Measurements from ENCODE around the gene GADD45GIP1. TPM values are rescaled to one million over a fixed set of nuclear protein-coding genes. Genes with fewer than 3 reads are reported as not detected.

The GADD45GIP1 gene
- total RNA-seq, 1 experiment from 2014 or later = 35.9 TPM

DNA sequence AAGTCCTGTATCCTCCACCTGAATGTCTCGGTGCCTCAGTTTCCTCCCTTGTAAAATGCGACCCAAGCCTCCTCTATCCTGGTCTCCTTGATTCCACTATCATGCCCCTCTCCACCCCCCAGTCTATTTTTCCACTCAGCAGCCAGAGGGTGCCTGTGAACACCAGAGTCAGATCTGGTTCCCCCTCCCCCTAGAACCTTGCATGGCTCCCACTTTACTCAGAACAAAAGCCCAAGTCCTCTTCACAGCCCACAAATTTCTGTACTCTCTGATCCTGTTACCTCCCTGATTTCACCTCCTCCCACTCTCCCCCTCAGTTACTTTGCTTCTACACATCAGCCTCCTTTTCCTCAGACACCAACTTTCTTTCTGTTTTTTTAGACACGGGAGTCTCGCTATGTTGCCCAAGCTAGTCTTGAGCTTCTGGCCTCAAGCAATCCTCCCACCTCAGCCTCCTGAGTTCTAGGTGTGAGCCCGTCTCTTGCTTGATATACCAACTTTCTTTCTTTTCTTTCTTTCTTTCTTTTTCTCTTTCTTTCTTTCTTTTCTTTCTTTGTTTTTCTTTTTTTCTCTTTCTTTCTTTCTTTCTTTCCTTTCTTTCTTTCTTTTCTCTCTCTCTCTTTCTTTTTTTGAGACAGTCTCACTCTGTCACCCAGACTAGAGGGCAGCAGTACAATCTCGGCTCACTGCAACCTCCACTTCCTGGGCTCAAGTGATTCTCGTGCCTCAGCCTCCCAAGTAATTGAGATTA lies 13.2 kb upstream of the GADD45GIP1 start (continued):
- TF ChIP-seq FOSL1 (IDR thresholded peaks at IDR 0.05; ENCODE audit: low read depth) (no peak), EZH2phosphoT487 (IDR thresholded peaks at IDR 0.05; ENCODE audit: borderline replicate concordance) (no peak), POLR2A (IDR thresholded peaks at IDR 0.05; ENCODE audit: borderline replicate concordance, extremely low read depth, insufficient read depth, insufficient read length) (no peak), ELF1 (IDR thresholded peaks at IDR 0.05; ENCODE audit: borderline replicate concordance, low read depth) (no peak), SRF (IDR thresholded peaks at IDR 0.05; ENCODE audit: low read depth) (no peak)

DNA sequence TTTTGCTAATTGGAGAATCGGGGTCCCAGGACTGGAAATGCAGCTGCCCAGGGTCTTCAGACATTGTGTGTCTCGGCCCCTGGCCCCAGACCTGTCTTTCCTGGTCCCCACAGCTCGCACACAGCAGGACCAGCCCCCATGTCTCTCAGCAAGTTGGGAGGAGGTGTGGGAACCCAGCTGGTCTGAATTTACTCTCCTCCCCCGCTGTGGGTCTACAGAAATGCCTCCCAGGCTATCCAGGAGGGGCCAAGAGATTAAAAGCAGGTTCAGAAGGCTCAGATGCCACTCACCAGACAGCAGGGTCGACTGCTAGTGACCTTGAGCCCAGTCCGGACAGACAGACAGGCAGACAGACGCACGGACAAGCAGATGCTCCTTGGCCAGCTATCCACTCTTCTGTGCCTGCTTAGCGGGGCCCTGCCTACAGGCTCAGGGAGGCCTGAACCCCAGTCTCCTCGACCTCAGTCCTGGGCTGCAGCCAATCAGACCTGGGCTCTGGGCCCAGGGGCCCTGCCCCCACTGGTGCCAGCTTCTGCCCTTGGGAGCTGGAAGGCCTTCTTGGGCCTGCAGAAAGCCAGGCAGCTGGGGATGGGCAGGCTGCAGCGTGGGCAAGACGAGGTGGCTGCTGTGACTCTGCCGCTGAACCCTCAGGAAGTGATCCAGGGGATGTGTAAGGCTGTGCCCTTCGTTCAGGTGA lies 12.4 kb upstream of the GADD45GIP1 start, which contains the start of gene DAND5:
DAND5 (plus strand) TSS at position 285 of the 697 bp plus-strand sequence; CDS start at position 370, 85 bp downstream.
- no peaks in the 10 kb centered on the region for H3K9me3 ChIP-seq (ENCODE audit: control insufficient read depth in 1 of 2, insufficient read depth in 1 of 2, low read depth in 1 of 2, low read length in 2 of 2)
- H3K79me2 ChIP-seq (ENCODE audit: insufficient read depth, low read length) = no peaks in the 10 kb centered on the region
- BruUV-seq (replicated peaks) = no TSS peak
- CTCF ChIA-PET = interaction anchor here (1.2 kb wide), 2 partner anchors 9 to 124 kb away, joined by 3 read pairs; no protein-coding TSS in a partner anchor
- RAD21 ChIA-PET (ENCODE audit: low non-redundant PET in 1 of 2, low total read pairs in 2 of 2, uncharacterized antibody in 2 of 2, unreplicated experiment in 2 of 2) = no interaction called here
- no peaks in the 10 kb centered on the region for H3K9me2 ChIP-seq (ENCODE audit: insufficient read depth)
- H3K4me1 ChIP-seq (ENCODE audit: control insufficient read depth in 1 of 2, insufficient read depth in 2 of 2, low read length in 2 of 2) = peaks cover 3 to 22% of the 10 kb centered on the region in 2 experiments; a peak in 3 of 4 replicates
- no peak within 1 kb of the TSS for H2AFZ ChIP-seq (ENCODE audit: low read depth, low read length, poor library complexity, severe bottlenecking)
- ATAC-seq (no peak), DNase-seq (ENCODE audit: low read depth, low spot score) (no peak)
- no peaks in the 10 kb centered on the region for H3K36me3 ChIP-seq (ENCODE audit: control insufficient read depth in 1 of 2, insufficient read depth in 2 of 2, low read length in 2 of 2)
- no peak within 1 kb of the TSS for H3K4me3 ChIP-seq (replicated peaks in 1 of 2; ENCODE audit: low read depth in 1 of 2, low read length in 2 of 2)
- no peaks in the 10 kb centered on the region for H3K27me3 ChIP-seq (ENCODE audit: insufficient read depth, low read length)
- H3K4me2 ChIP-seq (ENCODE audit: low read length) = no peak within 1 kb of the TSS
- H4K20me1 ChIP-seq (ENCODE audit: insufficient read depth) = no peaks in the 10 kb centered on the region
- intact Hi-C loops (cut with micrococcal nuclease) = no loop called here
- H3K27ac ChIP-seq (ENCODE audit: low read depth, low read length) = no peak within 1 kb of the TSS
- H3K9ac ChIP-seq (ENCODE audit: low read length) = no peak within 1 kb of the TSS
- POLR2A ChIA-PET = no interaction called here
- TF ChIP-seq CEBPB (IDR thresholded peaks at IDR 0.05; ENCODE audit: low read depth) (no peak), ZBTB33 (IDR thresholded peaks at IDR 0.05; ENCODE audit: extremely low read depth, insufficient replicate concordance, low read length) (no peak), TCF7L2 (IDR thresholded peaks at IDR 0.05; ENCODE audit: borderline replicate concordance, extremely low read depth, insufficient read depth, insufficient read length) (no peak), MAX (IDR thresholded peaks at IDR 0.05) (no peak), RAD21 (IDR thresholded peaks at IDR 0.05; ENCODE audit: low read depth) (no peak), JUND (IDR thresholded peaks at IDR 0.05) (no peak), FOSL1 (IDR thresholded peaks at IDR 0.05; ENCODE audit: low read depth) (no peak), EZH2phosphoT487 (IDR thresholded peaks at IDR 0.05; ENCODE audit: borderline replicate concordance) (no peak), ELF1 (IDR thresholded peaks at IDR 0.05; ENCODE audit: borderline replicate concordance, low read depth) (no peak), SP1 (IDR thresholded peaks at IDR 0.05; ENCODE audit: low read depth) (no peak), EZH2 (IDR thresholded peaks at IDR 0.05) (no peak), SRF (IDR thresholded peaks at IDR 0.05; ENCODE audit: low read depth) (no peak), ZFX (IDR thresholded peaks at IDR 0.05) (no peak)
- TF ChIP-seq, protein P1, sequence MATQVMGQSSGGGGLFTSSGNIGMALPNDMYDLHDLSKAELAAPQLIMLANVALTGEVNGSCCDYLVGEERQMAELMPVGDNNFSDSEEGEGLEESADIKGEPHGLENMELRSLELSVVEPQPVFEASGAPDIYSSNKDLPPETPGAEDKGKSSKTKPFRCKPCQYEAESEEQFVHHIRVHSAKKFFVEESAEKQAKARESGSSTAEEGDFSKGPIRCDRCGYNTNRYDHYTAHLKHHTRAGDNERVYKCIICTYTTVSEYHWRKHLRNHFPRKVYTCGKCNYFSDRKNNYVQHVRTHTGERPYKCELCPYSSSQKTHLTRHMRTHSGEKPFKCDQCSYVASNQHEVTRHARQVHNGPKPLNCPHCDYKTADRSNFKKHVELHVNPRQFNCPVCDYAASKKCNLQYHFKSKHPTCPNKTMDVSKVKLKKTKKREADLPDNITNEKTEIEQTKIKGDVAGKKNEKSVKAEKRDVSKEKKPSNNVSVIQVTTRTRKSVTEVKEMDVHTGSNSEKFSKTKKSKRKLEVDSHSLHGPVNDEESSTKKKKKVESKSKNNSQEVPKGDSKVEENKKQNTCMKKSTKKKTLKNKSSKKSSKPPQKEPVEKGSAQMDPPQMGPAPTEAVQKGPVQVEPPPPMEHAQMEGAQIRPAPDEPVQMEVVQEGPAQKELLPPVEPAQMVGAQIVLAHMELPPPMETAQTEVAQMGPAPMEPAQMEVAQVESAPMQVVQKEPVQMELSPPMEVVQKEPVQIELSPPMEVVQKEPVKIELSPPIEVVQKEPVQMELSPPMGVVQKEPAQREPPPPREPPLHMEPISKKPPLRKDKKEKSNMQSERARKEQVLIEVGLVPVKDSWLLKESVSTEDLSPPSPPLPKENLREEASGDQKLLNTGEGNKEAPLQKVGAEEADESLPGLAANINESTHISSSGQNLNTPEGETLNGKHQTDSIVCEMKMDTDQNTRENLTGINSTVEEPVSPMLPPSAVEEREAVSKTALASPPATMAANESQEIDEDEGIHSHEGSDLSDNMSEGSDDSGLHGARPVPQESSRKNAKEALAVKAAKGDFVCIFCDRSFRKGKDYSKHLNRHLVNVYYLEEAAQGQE (IDR thresholded peaks at IDR 0.05; ENCODE audit: low read depth) = no peak
- TF ChIP-seq, protein P2, sequence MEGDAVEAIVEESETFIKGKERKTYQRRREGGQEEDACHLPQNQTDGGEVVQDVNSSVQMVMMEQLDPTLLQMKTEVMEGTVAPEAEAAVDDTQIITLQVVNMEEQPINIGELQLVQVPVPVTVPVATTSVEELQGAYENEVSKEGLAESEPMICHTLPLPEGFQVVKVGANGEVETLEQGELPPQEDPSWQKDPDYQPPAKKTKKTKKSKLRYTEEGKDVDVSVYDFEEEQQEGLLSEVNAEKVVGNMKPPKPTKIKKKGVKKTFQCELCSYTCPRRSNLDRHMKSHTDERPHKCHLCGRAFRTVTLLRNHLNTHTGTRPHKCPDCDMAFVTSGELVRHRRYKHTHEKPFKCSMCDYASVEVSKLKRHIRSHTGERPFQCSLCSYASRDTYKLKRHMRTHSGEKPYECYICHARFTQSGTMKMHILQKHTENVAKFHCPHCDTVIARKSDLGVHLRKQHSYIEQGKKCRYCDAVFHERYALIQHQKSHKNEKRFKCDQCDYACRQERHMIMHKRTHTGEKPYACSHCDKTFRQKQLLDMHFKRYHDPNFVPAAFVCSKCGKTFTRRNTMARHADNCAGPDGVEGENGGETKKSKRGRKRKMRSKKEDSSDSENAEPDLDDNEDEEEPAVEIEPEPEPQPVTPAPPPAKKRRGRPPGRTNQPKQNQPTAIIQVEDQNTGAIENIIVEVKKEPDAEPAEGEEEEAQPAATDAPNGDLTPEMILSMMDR (IDR thresholded peaks at IDR 0.05 in 2 of 3, conservative IDR thresholded peaks at IDR 0.05 in 1 of 3; ENCODE audit: borderline replicate concordance in 1 of 3, insufficient read depth in 1 of 3, low read depth in 2 of 3, low read length in 2 of 3) = no peak
